HG03520 (cell line): ENCODE measurements around the gene GAGE12H.
"Not testable (repeated sequence)": the region's sequence is repeated elsewhere in the genome, so short reads cannot be mapped to it uniquely, and the experiment has no call there.

Experiments
- ATAC-seq: cut with Tn5 transposase; IDR thresholded peaks from one replicate; pipeline ENCODE4 v1.9.1; 2021; ENCODE audit warnings: mild to moderate bottlenecking, moderate library complexity; ENCODE audit not compliant: unreplicated experiment

The GAGE12H gene

GRCh38 chrX:49579649-49580048, at the start of gene GAGE12H:
Gene GAGE12H (plus strand): TSS chrX:49579949. CDS start chrX:49581104, 1,155 bp downstream.
- ATAC-seq, result not testable (repeated sequence)

DNA sequence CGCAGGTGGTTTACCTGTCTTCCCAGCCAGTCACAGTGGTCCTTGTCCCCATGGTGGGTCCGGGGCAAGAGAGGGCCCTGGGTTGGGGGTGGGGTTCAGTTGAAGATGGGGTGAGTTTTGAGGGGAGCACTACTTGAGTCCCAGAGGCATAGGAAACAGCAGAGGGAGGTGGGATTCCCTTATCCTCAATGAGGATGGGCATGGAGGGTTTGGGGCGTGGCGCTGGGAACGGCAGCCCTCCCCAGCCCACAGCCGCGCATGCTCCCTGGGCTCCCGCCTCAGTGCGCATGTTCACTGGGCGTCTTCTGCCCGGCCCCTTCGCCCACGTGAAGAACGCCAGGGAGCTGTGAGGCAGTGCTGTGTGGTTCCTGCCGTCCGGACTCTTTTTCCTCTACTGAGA, 47.9 kb upstream of the GAGE12H start, which contains the start of gene GAGE12C:
GAGE12C (plus strand) TSS at position 301 of the 400 bp plus-strand sequence. CDS start 1,155 bp downstream, outside the sequence.
- not testable (repeated sequence) for ATAC-seq

- not testable (repeated sequence) for ATAC-seq
Observed at GRCh38 chrX:49541433-49541832, 38.3 kb upstream of the GAGE12H start, which contains the start of gene GAGE12D. Gene GAGE12D (plus strand): TSS chrX:49541733. CDS start chrX:49542888, 1,155 bp downstream.

DNA sequence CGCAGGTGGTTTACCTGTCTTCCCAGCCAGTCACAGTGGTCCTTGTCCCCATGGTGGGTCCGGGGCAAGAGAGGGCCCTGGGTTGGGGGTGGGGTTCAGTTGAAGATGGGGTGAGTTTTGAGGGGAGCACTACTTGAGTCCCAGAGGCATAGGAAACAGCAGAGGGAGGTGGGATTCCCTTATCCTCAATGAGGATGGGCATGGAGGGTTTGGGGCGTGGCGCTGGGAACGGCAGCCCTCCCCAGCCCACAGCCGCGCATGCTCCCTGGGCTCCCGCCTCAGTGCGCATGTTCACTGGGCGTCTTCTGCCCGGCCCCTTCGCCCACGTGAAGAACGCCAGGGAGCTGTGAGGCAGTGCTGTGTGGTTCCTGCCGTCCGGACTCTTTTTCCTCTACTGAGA, 28.8 kb upstream of the GAGE12H start, which contains the start of gene GAGE12E:
GAGE12E (plus strand) TSS at position 301 of the 400 bp plus-strand sequence. CDS start 1,155 bp downstream, outside the sequence.
- not testable (repeated sequence) for ATAC-seq

GRCh38 chrX:49560542-49560941, 19.2 kb upstream of the GAGE12H start, which contains the start of gene GAGE12F:
Gene GAGE12F (plus strand): TSS chrX:49560842. CDS start chrX:49561997, 1,155 bp downstream.
- ATAC-seq, result not testable (repeated sequence)

DNA sequence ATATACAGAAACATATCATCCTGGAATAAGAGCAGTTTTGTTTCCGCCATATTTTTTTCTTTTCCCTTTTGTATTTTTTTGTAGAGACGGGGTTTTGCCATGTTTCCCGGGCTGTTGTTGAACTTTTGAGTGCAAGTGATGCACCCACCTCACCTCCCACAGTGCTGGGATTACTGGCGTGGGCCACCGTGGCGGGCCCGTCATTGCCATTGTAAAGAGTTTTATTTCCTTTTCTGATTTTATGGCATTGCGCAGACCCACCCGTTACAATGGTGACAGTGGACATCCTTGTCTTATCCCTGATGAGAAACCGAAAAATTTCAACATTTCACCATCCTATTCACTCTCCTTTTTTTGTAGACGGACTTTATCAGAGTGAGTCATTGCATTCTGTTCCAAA, 11.0 kb upstream of the GAGE12H start:
- not testable (repeated sequence) for ATAC-seq

DNA sequence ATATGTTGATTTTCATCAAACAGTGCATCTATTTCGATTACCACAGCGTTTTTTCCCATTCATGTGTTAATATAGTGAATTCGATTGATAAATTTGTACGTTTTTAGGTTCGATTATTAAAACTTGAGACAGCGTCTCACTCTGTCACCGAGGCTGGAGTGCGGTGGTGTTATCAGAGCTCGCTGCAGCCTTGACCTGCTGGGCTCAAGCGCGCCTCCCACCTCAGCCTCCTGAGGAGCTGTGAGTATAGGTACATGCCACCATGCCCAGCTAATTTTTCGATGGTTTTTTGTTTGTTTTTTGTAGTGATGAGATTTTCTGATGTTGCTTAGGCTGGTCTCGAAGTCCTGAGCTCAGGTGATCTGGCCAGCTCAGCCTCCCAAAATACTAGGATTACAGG, 10.6 kb upstream of the GAGE12H start:
- not testable (repeated sequence) for ATAC-seq

DNA sequence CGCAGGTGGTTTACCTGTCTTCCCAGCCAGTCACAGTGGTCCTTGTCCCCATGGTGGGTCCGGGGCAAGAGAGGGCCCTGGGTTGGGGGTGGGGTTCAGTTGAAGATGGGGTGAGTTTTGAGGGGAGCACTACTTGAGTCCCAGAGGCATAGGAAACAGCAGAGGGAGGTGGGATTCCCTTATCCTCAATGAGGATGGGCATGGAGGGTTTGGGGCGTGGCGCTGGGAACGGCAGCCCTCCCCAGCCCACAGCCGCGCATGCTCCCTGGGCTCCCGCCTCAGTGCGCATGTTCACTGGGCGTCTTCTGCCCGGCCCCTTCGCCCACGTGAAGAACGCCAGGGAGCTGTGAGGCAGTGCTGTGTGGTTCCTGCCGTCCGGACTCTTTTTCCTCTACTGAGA, 9.6 kb upstream of the GAGE12H start, which contains the start of gene GAGE12G:
GAGE12G (plus strand) TSS at position 301 of the 400 bp plus-strand sequence. CDS start 1,155 bp downstream, outside the sequence.
- not testable (repeated sequence) for ATAC-seq

GRCh38 chrX:49589196-49589595, 9.4 kb downstream of the GAGE12H start, which contains the start of gene GAGE2A:
Gene GAGE2A (plus strand): TSS chrX:49589496. CDS start chrX:49590651, 1,155 bp downstream.
- ATAC-seq, result not testable (repeated sequence)

DNA sequence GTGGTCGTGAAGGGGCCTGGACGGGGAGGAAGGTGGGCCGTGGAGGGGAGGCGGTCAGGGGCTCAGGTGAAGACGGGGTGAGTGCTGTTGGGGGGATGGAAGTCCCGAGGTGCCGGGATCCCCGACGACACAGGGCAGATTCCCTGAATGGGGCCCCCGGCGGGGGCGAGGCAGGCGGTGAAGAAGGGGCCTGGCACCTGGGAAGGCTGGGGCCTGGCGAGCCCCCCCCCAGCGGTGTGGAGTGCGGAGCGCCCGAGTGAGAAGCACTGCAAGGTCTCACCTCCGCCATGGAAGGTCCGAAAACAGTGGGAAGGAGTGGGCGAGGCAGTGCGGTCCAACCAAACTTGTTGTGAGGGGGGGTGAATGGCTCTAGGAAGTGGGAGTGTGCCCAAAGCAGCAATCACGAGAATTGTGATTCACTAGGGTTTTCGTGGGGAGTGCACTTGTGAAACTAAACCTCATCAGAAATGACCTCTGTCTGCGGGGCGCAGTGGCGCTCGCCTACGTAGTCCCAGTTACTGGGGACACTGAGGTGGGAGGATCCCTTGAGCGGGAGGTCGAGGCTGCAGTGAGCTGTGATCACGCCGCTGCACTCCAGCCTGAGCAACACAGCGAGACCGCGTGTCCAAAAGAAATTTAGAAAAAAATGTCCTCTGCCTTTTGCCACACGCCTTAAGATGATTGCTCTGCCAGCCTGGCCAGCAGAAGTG, 10.2 kb downstream of the GAGE12H start:
- ATAC-seq, result not testable (repeated sequence)

- ATAC-seq, result not testable (repeated sequence)
Observed at GRCh38 chrX:49590488-49590887, 10.7 kb downstream of the GAGE12H start.

- not testable (repeated sequence) for ATAC-seq
Observed at GRCh38 chrX:49598720-49599119, 19.0 kb downstream of the GAGE12H start, which contains the start of gene GAGE1. Gene GAGE1 (plus strand): TSS chrX:49599020. CDS start chrX:49600175, 1,155 bp downstream.

GRCh38 chrX:49610718-49611310, 31.1 kb downstream of the GAGE12H start:
- no peak for ATAC-seq

- ATAC-seq, result no peak
Observed at GRCh38 chrX:49618574-49618973, 38.8 kb downstream of the GAGE12H start.

DNA sequence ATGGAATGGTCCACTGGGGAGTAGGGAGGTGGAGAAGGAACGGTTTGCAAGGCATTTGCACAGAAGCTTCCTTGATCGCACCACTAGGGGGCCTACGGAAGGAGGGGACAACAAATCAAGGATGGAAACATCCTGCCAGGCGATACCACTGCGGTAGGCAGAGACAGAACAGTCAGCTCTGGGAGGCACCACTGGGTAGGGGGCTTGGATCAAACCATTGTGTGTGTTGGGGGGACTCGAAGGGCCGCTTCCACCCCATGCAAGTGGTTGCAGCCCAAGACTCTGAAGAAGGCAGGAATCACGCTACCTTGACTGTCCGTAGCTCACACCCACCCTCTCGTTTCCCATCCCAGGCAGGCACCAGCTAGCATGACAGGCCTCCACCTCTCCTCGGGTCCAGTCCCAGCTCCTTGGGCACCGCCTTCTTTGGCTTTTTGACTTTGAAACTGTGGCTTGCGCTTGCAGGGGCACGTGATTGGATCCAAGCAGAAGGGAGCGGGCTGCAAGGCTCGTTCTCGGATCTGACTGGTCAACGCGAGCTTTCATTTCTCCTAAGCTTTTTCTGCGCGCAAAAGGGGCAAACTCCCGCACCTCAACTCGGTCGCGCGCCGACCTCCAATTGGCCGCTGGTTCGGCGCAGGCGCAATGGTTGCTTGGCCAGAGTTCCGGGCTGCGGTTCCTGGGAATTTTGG, 47.5 kb downstream of the GAGE12H start:
- no peak for ATAC-seq
